ENCODE measurements around the gene GFRAL. TPM values are rescaled to one million over a fixed set of nuclear protein-coding genes. Genes with fewer than 3 reads are reported as not detected.

GFRAL gene
- total and polyA plus RNA-seq, 3 donors from 2014 or later = 0.19 to 0.31 TPM; not detected in 1

DNA sequence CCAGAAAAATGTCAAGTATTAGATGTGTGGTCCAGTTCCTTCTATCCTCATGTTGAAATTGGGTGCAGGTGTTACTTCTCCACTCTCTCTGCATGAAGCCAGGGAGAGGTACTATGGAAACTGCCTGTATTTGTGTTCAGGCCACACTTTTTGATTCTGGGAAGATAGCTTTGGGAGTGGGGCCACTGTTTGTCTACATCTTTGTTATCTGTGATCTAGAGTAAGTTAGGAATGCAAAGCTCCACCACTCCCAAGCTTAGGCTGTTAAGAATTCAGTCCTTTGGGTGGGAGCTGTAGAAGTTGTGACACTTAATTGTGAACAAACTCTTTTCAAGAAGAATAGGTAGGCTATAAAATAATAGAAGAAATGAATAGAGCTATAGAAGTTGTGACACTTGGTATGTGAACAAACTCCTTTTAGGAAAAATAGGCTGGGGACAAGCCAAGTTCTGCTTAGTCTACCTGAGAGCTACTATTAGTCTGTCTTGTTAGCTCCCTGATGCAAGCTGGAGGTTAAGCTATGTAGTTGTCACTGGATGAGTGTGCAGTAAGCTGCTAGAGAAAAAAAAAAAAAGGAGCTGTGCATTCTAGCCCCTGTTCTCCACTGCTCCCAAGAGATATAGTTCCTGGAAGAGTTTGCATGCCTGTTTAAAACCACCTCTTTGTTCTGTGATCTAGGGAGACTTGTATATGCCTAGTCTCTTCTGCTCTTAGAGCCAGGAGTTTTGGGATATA, 7.1 kb upstream of the GFRAL start:
- Histone ChIP-seq H3K4me3 (no peak overlapping the region), H3K36me3 (ENCODE audit: low read depth, missing control alignments) (no peaks in the 10 kb centered on the region), H3K9me3 (no peaks in the 10 kb centered on the region), H3K4me1 (no peaks in the 10 kb centered on the region), H3K27me3 (no peaks in the 10 kb centered on the region), H3K27ac (no peak overlapping the region)
- intact Hi-C loops (cut with DNase I; ENCODE audit: low total_unique reads) = no loop called here
- DNase-seq = no peak
- TF ChIP-seq, protein P1, sequence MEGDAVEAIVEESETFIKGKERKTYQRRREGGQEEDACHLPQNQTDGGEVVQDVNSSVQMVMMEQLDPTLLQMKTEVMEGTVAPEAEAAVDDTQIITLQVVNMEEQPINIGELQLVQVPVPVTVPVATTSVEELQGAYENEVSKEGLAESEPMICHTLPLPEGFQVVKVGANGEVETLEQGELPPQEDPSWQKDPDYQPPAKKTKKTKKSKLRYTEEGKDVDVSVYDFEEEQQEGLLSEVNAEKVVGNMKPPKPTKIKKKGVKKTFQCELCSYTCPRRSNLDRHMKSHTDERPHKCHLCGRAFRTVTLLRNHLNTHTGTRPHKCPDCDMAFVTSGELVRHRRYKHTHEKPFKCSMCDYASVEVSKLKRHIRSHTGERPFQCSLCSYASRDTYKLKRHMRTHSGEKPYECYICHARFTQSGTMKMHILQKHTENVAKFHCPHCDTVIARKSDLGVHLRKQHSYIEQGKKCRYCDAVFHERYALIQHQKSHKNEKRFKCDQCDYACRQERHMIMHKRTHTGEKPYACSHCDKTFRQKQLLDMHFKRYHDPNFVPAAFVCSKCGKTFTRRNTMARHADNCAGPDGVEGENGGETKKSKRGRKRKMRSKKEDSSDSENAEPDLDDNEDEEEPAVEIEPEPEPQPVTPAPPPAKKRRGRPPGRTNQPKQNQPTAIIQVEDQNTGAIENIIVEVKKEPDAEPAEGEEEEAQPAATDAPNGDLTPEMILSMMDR (IDR thresholded peaks at IDR 0.05) = no peak
- no peak for TF ChIP-seq POLR2A (IDR thresholded peaks at IDR 0.05)

DNA sequence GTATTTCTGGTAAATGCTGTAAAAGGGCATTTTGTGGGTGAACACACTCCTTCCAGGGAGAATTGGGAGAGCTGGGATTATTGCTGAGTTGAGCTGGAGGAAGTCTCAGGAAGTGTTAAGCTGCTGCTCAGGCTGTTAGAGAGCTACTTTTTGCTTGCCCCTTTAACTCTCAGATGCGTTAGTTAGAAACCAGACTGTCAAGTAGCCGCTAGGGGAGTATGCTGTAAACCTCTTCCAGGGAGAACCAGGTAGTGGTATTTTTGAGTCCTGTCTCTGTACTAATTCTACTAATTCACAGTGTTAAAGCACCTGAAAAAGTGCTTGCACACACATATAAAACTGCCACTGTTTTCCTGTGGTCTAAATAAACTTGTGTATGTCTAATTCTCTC, 6.6 kb upstream of the GFRAL start:
- Histone ChIP-seq H3K36me3 (ENCODE audit: low read depth, missing control alignments) (no peaks in the 10 kb centered on the region), H3K9me3 (no peaks in the 10 kb centered on the region), H3K27me3 (no peaks in the 10 kb centered on the region), H3K4me3 (no peak overlapping the region), H3K27ac (no peak overlapping the region), H3K4me1 (no peaks in the 10 kb centered on the region)
- WGBS, 2 donors = 48 to 52% methylated on average over 2 of the region's 2 CpGs
- TF ChIP-seq, protein P1 (IDR thresholded peaks at IDR 0.05) = no peak
- no peak for TF ChIP-seq POLR2A (IDR thresholded peaks at IDR 0.05)
- DNase-seq = no peak
- intact Hi-C loops (cut with DNase I; ENCODE audit: low total_unique reads) = no loop called here

DNA sequence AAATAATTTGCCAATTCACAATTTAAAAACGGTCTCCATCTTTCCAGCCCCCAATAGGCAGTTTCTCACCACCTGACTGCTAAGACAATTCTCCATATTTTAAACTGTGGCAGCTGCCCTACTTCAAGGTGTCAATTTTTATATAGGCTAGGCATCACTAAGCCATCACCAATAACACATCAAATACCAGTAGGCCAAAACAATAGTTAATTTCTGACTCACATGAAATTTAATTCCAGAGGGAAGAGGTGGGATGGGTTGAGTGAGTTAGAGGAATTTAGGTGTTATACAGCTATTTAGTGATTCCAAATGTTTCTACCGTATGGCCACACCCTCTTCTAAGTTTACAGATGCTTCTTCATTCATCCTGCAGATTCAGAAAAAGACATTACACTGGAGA, 49.9 kb downstream of the GFRAL start:
- 60 to 80% methylated on average over 2 of the region's 2 CpGs for WGBS, 2 donors
- intact Hi-C loops (cut with DNase I; ENCODE audit: low total_unique reads) = no loop called here
- TF ChIP-seq POLR2A (IDR thresholded peaks at IDR 0.05) = no peak
- TF ChIP-seq, protein P1 (IDR thresholded peaks at IDR 0.05) = no peak
- no peaks in the 10 kb centered on the region for H3K36me3 ChIP-seq (ENCODE audit: low read depth, missing control alignments)
- H3K4me1 ChIP-seq = no peaks in the 10 kb centered on the region
- no peak overlapping the region for H3K27ac ChIP-seq
- H3K9me3 ChIP-seq = no peaks in the 10 kb centered on the region
- no peak overlapping the region for H3K4me3 ChIP-seq
- no peak for DNase-seq
- H3K27me3 ChIP-seq = no peaks in the 10 kb centered on the region

DNA sequence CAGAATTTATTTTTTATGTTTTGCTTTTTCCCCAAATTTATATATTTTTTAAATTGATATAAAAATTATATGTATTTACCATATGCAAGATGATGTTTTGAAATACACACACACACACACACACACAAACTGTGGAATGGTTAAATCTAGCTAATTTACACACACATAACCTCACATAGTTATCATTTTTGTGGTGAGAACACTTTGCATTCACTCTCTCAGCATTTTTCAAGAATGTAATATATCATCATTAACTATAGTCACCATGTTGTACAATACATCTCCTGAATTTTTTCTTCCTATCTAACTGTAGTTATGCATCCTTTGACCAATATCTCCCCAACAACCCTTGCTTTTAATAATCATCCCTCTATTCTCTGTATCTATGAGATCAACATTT, 52.2 kb downstream of the GFRAL start:
- TF ChIP-seq POLR2A (IDR thresholded peaks at IDR 0.05) = no peak
- TF ChIP-seq, protein P1 (IDR thresholded peaks at IDR 0.05) = no peak
- intact Hi-C loops (cut with DNase I; ENCODE audit: low total_unique reads) = no loop called here
- DNase-seq = no peak

DNA sequence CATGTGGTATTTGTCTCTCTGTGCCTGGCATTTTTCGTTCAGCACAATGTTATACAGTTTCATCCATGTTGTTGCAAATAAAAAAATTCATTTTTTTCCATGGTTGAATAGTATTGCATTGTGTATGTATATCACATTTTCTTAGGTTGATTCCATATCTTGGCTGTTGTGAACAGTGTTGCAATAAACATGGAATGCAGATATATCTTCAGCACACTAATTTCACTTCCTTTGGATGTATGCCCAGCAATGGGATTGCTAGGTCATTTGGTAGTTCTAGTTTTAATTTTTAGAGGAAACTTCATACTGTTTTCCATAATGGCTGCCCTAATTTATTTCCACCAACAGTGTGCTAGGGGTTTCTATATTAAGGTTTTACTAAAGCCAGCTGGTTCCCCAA, 52.6 kb downstream of the GFRAL start:
- intact Hi-C loops (cut with DNase I; ENCODE audit: low total_unique reads) = no loop called here
- 77 to 81% methylated on average over 1 of the region's 1 CpG for WGBS, 2 donors

More for the DNA sequence above, 52.2 kb downstream of the GFRAL start:
- no peak overlapping the region for H3K4me3 ChIP-seq
- no peak overlapping the region for H3K27ac ChIP-seq
- no peaks in the 10 kb centered on the region for H3K36me3 ChIP-seq (ENCODE audit: low read depth, missing control alignments)
- H3K9me3 ChIP-seq = no peaks in the 10 kb centered on the region
- H3K27me3 ChIP-seq = no peaks in the 10 kb centered on the region
- H3K4me1 ChIP-seq = no peaks in the 10 kb centered on the region

More for the DNA sequence above, 52.6 kb downstream of the GFRAL start:
- Histone ChIP-seq H3K36me3 (ENCODE audit: low read depth, missing control alignments) (no peaks in the 10 kb centered on the region), H3K27ac (no peak overlapping the region), H3K4me3 (no peak overlapping the region), H3K9me3 (no peaks in the 10 kb centered on the region), H3K4me1 (no peaks in the 10 kb centered on the region), H3K27me3 (no peaks in the 10 kb centered on the region)
- DNase-seq = no peak
- TF ChIP-seq, protein P1 (IDR thresholded peaks at IDR 0.05) = no peak
- TF ChIP-seq POLR2A (IDR thresholded peaks at IDR 0.05) = no peak

All from testis (tissue), 3 donors.